ENCODE data around the gene SRA1.

The SRA1 gene

GRCh38 chr5:140570488-140570887 lies 13.2 kb upstream of the SRA1 start:
- DNase-seq (ENCODE audit: low read depth in 2 of 2): no peak

GRCh38 chr5:140570058-140570457 lies 12.8 kb upstream of the SRA1 start:
- DNase-seq (ENCODE audit: low read depth in 2 of 2): no peak

- no peak for DNase-seq (ENCODE audit: low read depth in 2 of 2)
Observed at GRCh38 chr5:140569197-140569596, 11.9 kb upstream of the SRA1 start.

- no peak for DNase-seq (ENCODE audit: low read depth in 2 of 2)
Observed at GRCh38 chr5:140568443-140569063, 11.3 kb upstream of the SRA1 start.

DNA sequence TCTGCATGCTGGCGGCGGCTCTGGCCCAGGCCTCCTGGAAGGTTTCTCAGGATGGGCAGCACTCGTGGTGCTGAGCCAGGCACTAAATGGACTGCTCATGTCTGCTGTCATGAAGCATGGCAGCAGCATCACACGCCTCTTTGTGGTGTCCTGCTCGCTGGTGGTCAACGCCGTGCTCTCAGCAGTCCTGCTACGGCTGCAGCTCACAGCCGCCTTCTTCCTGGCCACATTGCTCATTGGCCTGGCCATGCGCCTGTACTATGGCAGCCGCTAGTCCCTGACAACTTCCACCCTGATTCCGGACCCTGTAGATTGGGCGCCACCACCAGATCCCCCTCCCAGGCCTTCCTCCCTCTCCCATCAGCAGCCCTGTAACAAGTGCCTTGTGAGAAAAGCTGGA lies 10.6 kb upstream of the SRA1 start:
- DNase-seq (ENCODE audit: low read depth in 2 of 2): no peak

DNA sequence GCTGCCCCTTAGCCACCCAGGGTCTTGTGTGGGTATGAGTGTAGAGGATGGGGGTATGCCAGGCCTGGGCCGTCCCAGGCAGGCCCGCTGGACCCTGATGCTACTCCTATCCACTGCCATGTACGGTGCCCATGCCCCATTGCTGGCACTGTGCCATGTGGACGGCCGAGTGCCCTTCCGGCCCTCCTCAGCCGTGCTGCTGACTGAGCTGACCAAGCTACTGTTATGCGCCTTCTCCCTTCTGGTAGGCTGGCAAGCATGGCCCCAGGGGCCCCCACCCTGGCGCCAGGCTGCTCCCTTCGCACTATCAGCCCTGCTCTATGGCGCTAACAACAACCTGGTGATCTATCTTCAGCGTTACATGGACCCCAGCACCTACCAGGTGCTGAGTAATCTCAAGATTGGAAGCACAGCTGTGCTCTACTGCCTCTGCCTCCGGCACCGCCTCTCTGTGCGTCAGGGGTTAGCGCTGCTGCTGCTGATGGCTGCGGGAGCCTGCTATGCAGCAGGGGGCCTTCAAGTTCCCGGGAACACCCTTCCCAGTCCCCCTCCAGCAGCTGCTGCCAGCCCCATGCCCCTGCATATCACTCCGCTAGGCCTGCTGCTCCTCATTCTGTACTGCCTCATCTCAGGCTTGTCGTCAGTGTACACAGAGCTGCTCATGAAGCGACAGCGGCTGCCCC lies 10.0 kb upstream of the SRA1 start:
- no peak for DNase-seq (ENCODE audit: low read depth in 2 of 2)

GRCh38 chr5:140566665-140567064 lies 9.4 kb upstream of the SRA1 start:
- DNase-seq (ENCODE audit: low read depth in 2 of 2): no peak

DNA sequence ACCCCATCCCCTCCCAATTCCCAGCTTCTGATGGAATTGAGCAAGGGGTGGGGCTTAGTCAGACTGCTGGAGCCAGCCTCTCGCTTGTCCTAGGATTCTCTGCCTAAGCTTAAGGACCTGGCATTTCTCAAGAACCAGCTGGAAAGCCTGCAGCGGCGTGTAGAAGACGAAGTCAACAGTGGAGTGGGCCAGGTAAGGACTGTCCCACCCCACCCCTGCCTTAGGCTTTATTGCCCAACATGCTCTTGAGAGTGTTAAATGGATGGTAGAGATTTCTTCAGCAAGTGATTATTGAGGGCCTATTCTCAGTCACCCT lies 8.5 kb upstream of the SRA1 start:
- no peak for DNase-seq (ENCODE audit: low read depth in 2 of 2)

DNA sequence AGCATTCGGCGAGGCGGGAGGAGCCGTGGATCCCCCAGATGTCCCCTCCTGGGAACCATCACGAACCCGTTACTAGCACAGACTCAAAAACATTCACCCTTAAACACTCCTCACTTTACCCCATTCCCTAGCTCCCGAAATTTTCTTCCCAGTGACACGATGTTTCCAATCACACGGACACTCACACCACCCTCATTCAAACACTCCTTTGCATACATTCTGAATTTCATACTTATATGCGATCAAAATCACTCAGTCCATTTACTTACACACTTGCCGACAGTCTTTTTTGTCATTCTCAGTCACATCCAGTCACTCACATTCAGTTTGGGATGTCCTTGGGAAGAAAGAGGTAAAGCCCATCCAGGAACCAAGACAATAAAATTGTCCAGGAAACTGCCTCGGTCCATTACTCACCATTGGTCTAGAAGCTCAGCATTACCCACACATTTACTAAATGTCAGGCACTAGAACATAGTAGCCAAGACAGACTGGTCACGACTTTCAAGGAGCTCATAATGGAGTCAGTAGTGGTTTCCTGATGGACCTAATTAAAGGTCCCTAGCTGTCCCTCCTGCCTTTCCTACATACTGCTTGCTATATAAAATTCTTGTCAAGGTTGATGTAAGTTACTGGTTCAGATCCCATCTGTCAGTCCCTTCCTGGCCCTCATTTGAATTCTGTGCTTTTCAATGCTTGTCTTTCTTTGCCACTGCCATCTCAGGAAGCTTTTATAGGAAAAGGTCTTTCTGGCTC lies 7.9 kb upstream of the SRA1 start:
- DNase-seq (ENCODE audit: low read depth in 2 of 2): no peak

DNA sequence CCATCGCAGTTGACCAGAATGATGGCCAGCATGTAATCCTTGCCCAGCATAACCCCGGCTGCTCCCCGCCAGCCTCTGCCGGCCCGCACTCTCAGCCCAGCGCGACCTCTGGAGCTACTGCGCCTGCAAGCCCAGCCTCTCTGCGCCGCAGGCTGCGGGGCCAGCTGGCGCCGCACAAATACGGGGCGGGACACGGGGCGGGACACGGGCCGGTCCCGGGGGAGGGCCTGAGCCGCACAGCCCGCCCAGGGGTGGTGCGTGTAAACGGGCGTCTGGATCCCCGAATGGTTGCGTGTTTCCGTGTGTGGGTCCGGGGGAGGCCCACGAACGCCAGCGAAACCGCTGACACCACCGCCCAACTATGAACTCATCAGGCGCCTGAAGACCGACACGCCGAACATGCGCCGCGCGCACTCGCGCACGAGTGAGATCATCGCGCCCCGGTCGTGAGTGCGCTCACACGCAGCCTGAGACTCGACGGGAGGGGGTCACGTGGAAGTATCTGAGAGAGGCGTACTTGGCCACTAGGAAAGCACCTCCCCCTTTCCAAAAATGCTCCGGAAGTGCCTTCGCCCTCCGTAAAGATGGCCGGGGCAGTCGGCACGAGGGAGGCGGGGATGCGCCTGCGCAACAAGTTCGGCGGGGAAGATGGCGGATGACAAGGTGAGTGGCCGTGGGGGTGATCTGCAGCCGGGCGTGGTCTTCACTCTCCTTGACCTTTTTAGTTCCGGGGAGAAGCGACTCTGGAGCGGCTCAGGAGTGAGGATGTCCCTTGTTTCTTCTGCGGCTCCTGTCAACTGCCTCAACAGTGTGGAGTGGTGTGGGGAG lies 7.1 kb upstream of the SRA1 start, which contains the start of the genes APBB3 and SLC35A4:
APBB3 (minus strand) TSS at position 403 of the 828 bp plus-strand sequence; CDS start at position 50, 353 bp downstream.
SLC35A4 (plus strand) TSS at position 633 of the 828 bp plus-strand sequence. CDS start 2,342 bp downstream, outside the sequence.
- DNase-seq (ENCODE audit: low read depth in 2 of 2): peak; percentile 86 to 93

GRCh38 chr5:140563596-140563995 lies 6.3 kb upstream of the SRA1 start:
- DNase-seq (ENCODE audit: low read depth in 2 of 2): no peak

DNA sequence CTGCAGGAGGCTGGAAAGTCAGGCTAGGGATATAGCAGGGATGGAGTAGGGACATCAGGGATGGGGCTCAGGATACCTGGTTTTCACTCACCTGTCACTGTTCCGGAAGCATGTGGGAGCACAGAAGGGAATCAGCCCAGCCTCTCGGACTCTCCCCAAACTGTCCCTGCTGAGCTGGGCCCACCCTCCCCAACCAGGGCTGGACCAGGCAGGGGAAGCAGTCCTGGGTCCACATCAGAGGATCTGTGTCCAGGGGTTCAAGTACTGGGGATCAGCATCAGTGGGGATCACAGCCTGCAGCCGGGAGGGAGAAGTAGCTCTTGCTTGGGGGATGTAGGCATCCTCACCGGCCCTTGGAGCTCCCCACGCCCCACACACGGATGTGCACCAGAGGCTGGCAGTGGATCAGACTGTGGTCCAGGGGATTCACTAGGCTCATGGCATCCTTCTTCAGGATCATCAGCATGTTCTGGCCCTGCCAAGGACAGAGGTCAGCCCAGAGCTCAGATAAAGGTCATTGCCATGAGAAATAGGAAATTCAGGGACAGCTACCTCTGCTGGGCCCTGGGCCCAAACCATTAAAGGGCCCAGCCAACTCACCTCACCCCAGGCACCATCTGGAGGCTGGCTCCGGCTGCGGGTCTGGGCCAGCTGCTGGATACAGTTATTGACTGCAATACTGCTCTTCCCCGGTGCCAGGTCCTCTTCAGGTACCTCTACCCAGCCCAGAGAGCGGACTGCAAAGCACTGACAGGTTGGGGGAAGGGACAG lies 4.7 kb upstream of the SRA1 start:
- DNase-seq (ENCODE audit: low read depth in 2 of 2): no peak

GRCh38 chr5:140560227-140560626 lies 3.0 kb upstream of the SRA1 start:
- no peak for DNase-seq (ENCODE audit: low read depth in 2 of 2)

DNA sequence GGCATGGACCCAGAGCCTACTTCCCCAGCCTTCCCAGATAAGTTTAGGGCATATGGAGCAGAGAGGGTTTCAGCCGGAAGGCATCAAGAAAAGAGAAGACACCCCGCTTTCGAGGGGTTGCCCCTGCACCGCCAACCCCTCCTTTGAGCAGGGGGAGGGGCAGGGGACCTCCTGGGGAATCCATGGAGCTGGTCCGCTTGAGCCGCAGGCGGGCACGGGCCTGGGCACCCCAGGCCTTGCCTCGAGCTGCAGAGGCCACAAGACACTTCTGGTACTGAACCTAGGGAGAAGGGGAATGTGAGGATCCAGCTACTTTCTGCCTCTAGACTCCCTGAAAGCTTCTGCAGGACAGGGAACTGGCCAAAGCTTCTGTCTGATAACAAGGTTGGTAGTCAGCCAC lies 1.3 kb upstream of the SRA1 start:
- DNase-seq (ENCODE audit: low read depth in 2 of 2): no peak

DNA sequence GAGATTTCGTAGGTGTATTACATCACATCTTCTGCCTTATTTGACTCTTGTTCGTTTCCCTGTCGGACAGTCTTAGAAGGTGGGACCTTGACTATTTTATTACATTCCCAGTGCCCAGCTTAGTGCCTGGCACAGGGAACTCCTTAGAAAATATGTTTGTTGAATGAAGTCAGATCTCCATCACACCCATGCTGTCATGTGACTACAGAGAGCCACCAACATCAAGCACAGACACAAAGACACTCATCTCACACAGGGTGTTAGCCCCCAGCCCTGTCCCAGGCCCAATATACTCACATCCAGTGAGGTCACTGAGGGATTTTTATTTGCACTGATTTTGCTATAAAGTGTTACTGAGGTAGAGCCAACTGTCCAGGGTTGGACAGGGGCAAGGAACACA lies 692 bp upstream of the SRA1 start:
- no peak for DNase-seq (ENCODE audit: low read depth in 2 of 2)

DNA sequence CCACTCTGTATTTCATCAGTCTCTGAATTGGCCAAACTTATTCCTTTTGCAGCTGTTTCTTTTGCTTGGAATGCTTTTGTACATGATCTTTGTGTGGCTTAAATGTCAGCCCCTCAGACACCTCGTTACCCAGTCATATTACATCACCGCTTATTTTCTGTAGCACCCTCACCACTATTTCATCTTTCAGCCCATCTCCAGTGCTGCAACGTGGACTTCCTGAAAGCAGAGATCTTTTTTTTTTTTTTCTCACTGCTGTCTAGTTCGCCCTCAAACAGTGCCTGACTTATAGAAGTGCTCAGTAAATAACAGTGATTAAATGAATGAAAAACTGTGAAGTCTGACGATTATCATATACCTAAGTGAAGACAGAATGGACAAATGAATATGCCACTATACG lies 835 bp downstream of the SRA1 start:
- DNase-seq (ENCODE audit: low read depth in 2 of 2): no peak

GRCh38 chr5:140555747-140556312 lies 1.4 kb downstream of the SRA1 start:
- DNase-seq (ENCODE audit: low read depth in 2 of 2): no peak

- DNase-seq (ENCODE audit: low read depth in 2 of 2): no peak
Observed at GRCh38 chr5:140554454-140554853, 2.8 kb downstream of the SRA1 start.

DNA sequence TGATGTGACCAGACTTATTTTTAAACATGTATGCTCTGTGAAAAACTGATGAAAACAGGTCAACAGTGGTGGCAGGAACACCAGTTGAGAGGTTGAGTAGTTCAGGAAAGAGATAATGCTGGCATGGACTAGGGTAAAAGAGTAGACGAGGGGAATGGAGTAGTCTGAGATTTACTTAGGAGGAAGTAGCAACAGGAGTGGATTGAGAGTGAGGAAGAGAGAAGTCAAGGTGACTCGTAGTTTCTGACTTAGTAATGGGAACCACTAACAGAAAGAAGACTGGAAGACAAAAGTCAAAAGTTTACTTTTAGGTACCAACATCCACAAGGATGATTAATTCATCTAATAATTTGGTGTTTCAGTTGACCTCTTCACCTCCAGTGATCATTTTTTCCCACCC lies 3.6 kb downstream of the SRA1 start:
- DNase-seq (ENCODE audit: low read depth in 2 of 2): no peak

GRCh38 chr5:140551872-140552271 lies 5.4 kb downstream of the SRA1 start:
- no peak for DNase-seq (ENCODE audit: low read depth in 2 of 2)

Measured in stimulated activated CD8-positive, alpha-beta memory T cell treated with anti-CD3 and anti-CD28 coated beads, Interleukin-2, amount 100 ng/mL, for 48 hours (primary cell).